GM19193 (cell line): Measurements from ENCODE around the gene TRIAP1.
A peak's percentile ranks its signal among the peaks of the same experiment; 100 is the strongest.

Source experiments
- POLR2A ChIP-seq: IDR thresholded peaks from 4 replicates; pipeline ENCODE4 v1.6.1; 2011; ENCODE audit not compliant: insufficient read depth, insufficient read length; ENCODE audit errors: extremely low read depth

Gene TRIAP1

DNA sequence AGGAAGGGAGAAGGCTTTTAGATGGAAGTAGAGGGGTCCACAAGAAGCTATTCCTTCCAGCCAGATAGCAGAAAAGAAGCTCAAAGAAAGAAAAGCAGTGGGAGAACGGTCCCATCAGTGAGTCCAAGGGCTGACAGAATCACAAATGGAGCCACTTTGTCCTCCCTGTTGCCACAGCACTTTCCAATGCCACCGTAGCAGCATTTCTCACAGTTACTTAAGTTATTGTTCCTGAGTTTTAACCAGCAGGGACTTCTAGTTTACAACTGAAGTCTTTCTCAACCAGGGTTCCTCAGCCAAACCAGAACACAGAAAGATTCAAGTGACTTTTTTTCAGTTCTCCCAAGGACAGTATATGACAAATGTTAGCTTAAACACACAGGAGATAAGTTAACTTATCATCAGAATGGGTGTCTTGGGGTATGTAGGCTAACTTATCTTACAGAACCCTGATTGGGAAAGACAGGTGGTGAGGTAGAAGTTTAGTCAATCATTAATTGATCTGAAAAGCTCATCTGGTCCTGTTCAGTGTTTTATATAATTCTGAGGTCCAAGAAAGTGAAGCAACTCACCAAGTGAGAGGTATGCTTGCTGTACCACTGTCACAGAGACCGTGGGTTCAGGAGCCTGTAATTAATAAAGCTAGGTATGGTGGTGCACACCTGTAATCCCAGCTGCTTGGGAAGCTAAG is 7.0 kb upstream of the TRIAP1 start:
- TF ChIP-seq POLR2A, result no peak

DNA sequence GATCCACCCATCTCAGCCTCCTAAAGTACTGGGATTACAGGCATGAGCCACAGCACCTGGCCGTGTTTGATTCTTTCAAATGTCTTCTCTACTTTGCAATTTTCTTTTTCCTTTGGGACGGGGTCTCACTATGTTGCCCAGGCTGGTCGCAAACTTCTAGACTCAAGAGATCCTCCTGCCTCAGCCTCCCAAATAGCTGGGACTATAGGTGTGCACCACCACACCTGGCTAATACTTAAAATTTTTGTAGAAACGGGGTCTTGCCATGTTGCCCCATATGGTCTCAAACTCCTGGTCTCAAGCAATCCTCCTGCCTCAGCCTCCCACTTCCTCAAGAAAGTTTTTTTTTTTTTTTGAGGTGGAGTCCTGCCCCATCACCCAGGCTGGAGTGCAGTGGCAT is 1.8 kb upstream of the TRIAP1 start:
- no peak for TF ChIP-seq POLR2A

DNA sequence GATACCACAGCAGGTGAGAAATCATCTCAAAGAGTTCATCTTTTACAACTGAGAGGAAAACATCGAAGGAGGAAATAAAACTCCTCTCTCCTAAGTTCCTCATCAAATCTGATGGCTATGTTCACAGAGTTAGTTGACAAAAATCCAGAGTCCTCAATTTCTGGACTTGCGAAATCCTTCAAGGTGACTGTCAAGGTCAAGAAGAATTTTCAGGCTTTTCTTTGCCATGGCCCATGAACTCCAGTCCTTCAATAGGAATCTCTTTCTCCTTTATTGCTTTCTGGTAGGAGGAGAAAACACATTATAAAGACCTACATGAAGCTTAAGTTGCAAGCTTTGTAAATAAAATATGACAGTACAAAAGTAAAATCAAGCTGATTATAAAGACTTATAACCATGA is 1.5 kb downstream of the TRIAP1 start:
- no peak for TF ChIP-seq POLR2A

DNA sequence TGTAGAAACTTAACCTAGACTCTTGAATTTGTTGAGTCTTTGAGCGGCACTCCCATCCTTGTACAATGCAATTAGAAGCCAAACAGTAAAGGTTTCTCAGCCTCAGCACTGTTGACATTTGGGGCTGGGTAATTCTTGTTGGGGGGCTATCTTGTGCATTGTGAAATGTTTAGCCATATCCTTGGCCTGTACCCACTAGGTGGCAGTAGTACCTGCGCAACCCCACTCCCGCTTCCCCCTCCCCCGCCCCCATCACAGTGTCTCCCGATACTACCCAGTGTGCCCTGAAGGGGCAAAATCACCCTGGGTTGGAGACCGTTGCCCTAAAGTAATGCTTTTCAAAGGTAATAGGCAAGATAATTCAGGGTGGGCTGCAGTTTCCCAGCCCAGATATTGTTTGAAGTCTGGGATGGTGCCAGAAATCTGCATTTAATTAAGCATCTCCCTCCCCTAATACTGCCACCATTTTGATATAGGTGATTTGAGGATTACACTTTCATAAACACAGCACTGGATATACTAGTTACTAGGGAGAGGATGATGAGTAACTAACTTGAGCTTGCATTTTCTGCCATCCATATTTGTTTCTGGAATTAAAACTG is 6.4 kb downstream of the TRIAP1 start:
- TF ChIP-seq POLR2A, result no peak

DNA sequence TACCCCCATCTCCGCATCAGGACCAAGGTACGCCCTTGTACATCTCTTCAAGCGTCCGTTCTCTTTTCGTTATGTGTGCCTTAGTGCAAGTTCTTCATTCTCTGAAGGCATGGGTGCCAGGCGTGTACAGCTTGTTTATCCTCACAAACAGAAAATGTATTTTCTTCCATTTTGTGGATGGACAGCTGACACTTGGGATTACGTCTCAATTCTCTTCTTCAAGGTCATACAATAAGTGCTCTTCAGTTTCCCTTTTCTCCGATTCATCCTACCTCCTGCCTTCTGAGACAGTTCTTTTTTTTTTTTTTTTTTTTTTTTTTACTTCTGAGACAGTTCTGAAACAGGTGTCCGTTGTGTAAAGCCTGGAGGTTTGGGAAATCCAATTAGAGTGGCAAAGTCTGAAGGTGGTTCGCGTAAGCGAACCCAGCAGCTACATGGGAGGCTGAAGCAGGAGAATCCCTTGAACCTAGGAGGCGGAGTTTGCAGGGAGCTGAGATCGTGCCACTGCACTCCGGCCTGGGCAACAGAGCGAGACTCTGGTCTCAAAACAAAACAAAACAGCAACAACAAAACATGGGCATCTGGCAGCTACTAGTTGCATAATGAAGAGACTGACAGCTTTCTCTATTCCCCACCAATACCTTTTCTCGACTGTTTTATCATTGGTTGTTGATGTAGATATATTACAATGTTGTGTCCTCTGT is 7.5 kb downstream of the TRIAP1 start:
- no peak for TF ChIP-seq POLR2A

DNA sequence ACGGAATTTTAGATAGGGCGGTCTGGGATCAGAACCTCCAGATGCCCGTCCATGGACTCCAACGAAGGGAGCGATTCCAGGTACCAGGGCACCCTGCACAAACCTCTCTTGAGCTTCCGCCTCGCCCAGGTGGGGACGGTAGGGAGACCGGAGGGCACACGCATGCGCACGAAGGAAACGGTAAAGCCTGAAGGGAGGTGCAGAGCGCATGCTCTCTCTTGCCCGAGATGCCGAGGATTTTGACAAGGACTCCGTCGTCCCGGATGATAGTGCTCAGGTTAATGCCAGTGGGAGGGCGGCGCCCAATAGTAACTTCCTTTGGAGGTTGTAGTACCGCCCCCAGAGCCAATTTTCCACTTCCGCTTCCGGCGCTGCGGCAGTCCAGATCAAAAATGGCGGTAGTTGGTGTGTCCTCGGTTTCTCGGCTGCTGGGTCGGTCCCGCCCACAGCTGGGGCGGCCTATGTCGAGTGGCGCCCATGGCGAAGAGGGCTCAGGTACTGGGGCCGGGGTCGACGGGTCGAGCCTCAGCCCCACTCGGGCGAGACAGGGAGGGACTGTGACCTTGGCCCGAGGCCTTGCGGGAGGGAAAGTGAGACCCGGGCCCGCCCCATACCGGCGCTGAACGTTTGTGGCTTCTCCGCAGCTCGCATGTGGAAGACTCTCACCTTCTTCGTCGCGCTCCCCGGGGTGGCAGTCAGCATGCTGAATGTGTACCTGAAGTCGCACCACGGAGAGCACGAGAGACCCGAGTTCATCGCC is 8.3 kb downstream of the TRIAP1 start, which contains the start of gene COX6A1:
Gene COX6A1, plus strand, starts transcription at position 379 of the 760 bp plus-strand sequence. Its CDS starts 14 bp downstream, at position 393.
- TF ChIP-seq POLR2A, result peak; percentile 95

DNA sequence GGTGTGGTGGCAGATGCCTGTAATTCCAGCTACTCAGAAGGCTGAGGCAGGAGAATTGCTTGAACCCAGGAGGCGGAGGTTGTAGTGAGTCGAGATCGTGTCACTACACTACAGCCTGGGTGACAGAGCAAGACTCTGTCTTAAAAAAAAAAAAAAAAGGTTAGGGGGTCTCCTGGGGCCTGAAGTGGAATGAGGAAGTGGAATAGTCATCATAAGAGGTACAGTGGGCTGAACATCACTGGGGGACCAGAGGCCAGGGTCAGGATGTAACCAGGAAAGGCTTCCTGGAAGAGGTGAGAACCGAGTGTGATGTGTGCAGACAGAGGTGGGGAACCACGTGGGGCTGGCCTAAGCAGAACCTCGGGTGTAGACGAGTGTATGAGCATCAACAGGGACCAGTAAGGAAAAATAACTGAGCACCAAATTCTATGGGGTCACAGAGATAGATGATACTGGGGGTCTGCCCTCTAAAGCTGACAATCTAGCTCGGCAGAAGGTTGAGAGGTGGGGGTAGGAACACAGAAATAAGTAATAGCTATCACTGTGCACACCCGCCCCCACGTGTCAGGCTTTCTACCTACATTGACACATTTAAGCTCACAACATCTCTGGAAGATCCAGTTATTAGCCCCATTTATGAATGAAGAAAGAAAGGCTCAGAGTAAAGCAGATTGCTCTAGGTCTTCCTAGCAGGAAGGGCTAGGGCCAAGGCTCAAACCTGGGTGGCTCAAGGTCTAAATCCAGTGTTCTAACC is 13.2 kb downstream of the TRIAP1 start:
- TF ChIP-seq POLR2A, result no peak

DNA sequence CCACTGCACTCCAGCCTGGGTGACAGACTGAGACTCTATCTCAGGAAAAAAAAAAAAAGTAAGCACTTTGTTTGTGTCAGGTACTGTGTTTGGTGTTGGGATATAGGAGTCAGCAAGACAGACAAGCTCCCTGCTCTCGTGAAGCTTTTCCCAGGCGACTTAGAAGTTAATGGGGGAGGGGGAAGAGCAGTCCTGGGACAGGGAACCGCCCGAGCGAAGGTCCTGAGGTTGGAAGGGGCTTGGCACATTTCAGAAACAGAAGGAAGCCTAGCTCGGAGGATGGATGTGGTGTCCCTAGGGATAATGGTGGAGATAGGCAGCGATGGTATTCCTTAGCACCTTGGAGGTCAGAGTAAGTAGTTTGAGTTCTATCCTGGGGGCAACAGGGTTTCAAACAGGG is 16.8 kb downstream of the TRIAP1 start:
- no peak for TF ChIP-seq POLR2A

DNA sequence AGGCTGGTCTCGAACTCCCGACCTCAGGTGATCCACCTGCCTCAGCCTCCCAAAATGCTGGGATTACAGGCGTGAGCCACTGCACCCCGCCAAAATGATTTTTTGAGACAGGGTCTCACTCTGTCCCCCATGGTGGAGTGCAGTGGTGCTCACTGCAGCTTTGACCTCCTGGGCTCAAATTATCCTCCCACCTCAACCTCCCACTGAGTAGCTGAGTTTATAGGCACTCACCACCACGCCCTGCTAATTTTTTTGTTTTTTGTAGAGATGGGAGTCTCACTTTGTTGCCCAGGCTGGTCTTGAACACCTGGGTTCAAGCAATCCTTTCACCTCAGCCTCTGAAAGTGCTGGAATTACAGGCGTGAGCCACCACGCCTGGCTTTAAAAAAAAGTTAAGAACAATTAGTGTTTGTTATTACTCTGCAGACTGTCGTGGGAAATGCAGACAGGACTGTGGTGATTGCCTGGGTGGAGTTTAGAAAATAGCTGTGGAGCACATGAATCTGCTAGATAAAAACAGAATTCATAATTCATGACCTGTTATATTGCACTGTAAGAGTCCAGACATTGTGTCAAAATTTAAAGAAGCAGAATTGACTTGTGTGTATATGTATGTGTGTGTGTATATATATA is 17.5 kb downstream of the TRIAP1 start:
- no peak for TF ChIP-seq POLR2A

DNA sequence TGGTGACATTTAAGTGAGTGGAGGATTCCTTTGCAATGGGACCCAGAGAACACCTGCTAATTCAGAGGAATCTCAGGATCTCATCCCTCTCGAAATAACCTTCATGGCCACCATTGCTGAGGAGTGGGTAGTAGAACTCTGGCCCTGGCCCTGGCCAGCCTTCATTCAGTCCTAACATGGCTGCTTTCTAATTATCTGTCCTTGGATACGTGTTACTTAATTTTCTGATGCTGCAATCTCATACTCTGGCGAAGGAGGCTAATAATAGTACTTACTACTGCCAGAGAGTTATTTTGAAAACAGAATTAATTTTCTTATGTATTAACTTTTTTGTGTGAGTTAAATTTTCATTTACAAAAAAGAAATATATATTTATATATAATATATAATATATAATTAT is 20.4 kb downstream of the TRIAP1 start:
- no peak for TF ChIP-seq POLR2A

DNA sequence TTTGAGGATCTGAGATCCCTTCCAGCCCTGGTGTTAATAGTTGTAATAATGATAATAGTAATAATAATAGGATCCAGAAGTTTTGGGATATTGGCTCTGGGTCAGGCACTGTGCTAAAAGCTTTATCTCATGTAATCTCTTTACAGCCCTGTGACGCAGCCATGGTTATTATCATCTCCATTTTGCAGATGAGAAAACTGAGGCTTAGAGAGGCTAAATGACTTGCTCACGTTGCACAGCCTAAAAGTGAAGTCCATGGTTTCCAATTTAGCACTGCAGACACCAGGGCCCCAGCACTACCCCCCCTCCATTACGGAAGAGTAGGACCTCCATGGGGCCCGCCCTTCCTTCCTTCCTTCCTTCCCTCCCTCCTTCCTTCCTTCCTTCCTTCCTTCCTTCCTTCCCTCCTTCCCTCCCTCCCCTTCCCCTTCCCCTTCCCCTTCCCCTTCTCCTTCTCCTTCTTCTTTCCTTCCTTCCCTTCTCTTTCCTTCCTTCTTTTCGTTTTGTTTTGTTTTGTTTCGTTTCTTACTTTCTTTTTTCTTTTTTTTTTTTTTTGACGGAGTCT is 23.2 kb downstream of the TRIAP1 start:
- TF ChIP-seq POLR2A, result no peak

DNA sequence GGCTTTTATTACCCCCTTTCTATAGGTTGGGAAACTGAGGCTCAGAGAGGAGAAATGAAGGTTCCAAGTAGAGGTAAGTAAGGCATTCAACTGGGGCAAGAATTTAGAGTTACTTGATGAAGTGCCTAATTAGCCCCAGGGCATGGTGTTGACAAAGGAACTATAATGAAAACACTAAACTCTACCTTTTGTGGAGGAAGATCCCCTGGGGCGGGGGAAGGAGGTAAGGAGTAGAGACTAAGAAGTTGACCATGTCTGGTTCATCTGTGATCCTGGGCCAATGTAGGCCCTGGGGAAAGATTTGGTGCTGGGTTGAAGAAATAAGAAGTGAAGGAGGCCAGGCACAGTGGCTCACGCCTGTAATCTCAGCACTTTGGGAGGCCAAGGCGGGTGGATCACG is 24.5 kb downstream of the TRIAP1 start:
- TF ChIP-seq POLR2A, result no peak

DNA sequence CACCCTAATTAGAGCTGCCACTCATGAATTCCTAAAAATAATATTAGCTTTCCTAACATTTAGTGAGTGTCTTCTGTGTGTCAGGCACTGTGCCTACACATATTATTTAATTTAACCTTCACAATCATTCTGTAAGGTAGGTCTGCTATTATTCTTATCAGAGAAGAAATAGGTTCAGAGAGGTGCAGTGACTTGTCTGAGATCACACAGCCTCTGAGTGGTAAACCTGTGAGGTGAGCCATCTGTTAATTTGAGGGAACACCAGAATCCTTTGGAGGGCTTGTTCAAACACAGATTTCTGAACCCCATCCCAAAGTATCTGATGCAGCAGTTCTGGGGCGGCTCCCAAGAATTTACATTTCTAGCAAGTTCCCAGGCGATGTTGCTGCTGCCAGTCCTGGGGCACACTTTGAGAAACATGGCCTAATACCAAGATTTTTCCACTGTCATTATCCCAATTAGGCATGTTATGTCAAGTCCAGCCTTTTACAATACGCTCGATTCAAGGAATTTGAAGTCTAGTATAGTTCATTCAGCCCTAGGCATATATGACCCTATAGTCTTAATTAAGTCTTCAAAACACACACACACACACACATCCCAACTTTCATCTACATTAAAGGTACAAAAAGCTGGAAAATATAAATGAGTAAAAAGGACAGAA is 28.1 kb downstream of the TRIAP1 start:
- no peak for TF ChIP-seq POLR2A
